Neutrophil (primary cell): Measurements from ENCODE around the gene RAB26.

Source experiments
- H3K27ac ChIP-seq: fragments of 200-600 bp; sonication (generic); 2 replicates; pipeline ENCODE4 v1.5.1; 2016; ENCODE audit warnings: mild to moderate bottlenecking, moderate library complexity
- H3K27me3 ChIP-seq: fragments of 200-600 bp; sonication (generic); 2 replicates; pipeline ENCODE4 v1.6.0; 2016; ENCODE audit warnings: mild to moderate bottlenecking
- H3K36me3 ChIP-seq: fragments of 200-600 bp; sonication (generic); 2 replicates; pipeline ENCODE4 v1.5.1; 2017
- H3K4me1 ChIP-seq, 2 experiments: fragments of 200-600 bp in 1 of 2; sonication (generic) in 1 of 2; 1 replicate in 1 of 2; 2 replicates in 1 of 2; pipeline versions ENCODE4 v1.5.1 to v1.6.1; 2013 to 2016; ENCODE audit warnings: low read depth in 1 of 2, low read length in 1 of 2, mild to moderate bottlenecking in 1 of 2, moderate library complexity in 1 of 2; ENCODE audit not compliant: control insufficient read depth in 1 of 2, insufficient read depth in 1 of 2
- H3K4me3 ChIP-seq, 2 experiments: fragments of 200-600 bp in 1 of 2; sonication (generic) in 1 of 2; 1 replicate in 1 of 2; 2 replicates in 1 of 2; pipeline ENCODE4 v1.5.1; 2013 to 2016; ENCODE audit warnings: low read depth in 1 of 2, low read length in 1 of 2, mild to moderate bottlenecking in 1 of 2, moderate library complexity in 1 of 2
- H3K9me3 ChIP-seq: fragments of 200-600 bp; sonication (generic); 2 replicates; pipeline ENCODE4 v1.5.1; 2016
- CTCF ChIP-seq: fragments of 200-600 bp; sonication (generic); IDR thresholded peaks from 2 replicates; pipeline ENCODE4 v1.5.1; 2016; ENCODE audit warnings: antibody characterized with exemption

RAB26 gene

GRCh38 chr16:2175454-2175853 is 27.0 kb downstream of the RAB26 start:
- peaks cover 14% of the 10 kb centered on the region for H3K27me3 ChIP-seq
- H3K36me3 ChIP-seq: peaks cover 79% of the 10 kb centered on the region
- H3K27ac ChIP-seq: no peak overlapping the region
- TF ChIP-seq CTCF: no peak
- no peak overlapping the region for H3K4me3 ChIP-seq
- no peaks in the 10 kb centered on the region for H3K9me3 ChIP-seq
- H3K4me1 ChIP-seq: no peaks in the 10 kb centered on the region

DNA sequence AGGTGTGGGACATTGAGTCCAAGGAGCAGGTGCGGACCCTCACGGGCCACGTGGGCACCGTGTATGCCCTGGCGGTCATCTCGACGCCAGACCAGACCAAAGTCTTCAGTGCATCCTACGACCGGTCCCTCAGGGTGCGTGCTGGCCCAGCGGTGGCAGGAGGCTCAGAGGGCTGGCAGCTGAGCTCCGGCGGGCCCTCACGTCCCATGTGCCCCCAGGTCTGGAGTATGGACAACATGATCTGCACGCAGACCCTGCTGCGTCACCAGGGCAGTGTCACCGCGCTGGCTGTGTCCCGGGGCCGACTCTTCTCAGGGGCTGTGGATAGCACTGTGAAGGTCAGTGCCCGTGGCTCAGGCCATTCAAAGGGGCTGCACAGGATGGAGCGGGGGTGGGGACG is 27.6 kb downstream of the RAB26 start:
- Histone ChIP-seq H3K36me3 (peaks cover 73% of the 10 kb centered on the region), H3K9me3 (no peaks in the 10 kb centered on the region), H3K4me3 (no peak overlapping the region), H3K27me3 (peaks cover 14% of the 10 kb centered on the region), H3K4me1 (no peaks in the 10 kb centered on the region), H3K27ac (no peak overlapping the region)
- no peak for TF ChIP-seq CTCF

DNA sequence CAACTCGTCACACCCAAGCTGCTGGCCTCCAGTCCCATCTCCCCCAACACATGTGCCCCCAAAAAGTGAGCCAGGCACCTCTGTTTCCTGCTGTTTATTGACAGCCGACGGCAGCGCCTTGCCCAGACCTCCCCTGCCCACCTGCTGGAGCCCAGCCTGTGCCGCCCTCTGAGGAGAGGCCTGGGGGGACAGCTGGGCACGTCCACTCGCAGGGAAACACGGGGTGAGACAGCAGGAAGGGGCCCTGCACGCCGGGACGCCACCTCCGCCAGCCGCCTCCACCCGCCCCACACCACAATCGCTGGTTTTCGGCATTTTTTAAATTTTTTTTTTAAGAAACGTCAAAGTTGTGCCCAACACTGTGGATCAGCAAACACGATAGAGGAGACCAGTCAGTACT is 28.7 kb downstream of the RAB26 start:
- peaks cover 62% of the 10 kb centered on the region for H3K36me3 ChIP-seq

DNA sequence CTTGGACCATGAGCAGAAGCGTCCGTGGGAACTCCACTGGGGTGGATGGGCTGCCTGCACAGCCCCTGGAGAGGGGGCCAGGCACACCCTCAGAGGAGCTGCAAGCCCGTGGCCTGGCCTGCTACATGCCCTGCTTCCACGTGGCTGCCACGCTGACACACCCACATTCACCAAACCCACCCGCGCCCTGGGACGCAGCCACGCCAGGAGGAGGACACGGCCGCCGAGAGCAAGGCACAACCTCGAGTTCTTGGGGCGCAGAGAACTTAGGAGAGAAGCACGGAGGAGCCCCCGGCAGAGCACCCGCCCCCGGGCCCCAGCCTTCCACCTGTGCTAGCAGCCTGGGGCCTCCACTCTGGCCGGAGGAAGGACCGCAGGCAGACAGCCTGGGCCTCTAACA is 29.1 kb downstream of the RAB26 start:
- H3K9me3 ChIP-seq: no peaks in the 10 kb centered on the region
- H3K4me1 ChIP-seq: no peaks in the 10 kb centered on the region
- H3K36me3 ChIP-seq: peaks cover 58% of the 10 kb centered on the region
- H3K4me3 ChIP-seq: no peak overlapping the region
- no peak overlapping the region for H3K27ac ChIP-seq
- H3K27me3 ChIP-seq: peaks cover 14% of the 10 kb centered on the region
- no peak for TF ChIP-seq CTCF

More for the DNA sequence above, 28.7 kb downstream of the RAB26 start:
- Histone ChIP-seq H3K9me3 (no peaks in the 10 kb centered on the region), H3K4me3 (no peak overlapping the region), H3K27me3 (peaks cover 14% of the 10 kb centered on the region), H3K4me1 (no peaks in the 10 kb centered on the region), H3K27ac (no peak overlapping the region)
- TF ChIP-seq CTCF: no peak

GRCh38 chr16:2178321-2179106 is 30.1 kb downstream of the RAB26 start:
- peaks cover 14% of the 10 kb centered on the region for H3K27me3 ChIP-seq

More at GRCh38 chr16:2178321-2179106, 30.1 kb downstream of the RAB26 start:
- H3K27ac ChIP-seq: no peak overlapping the region
- H3K9me3 ChIP-seq: no peaks in the 10 kb centered on the region
- TF ChIP-seq CTCF: no peak
- no peaks in the 10 kb centered on the region for H3K4me1 ChIP-seq
- H3K36me3 ChIP-seq: peaks cover 48% of the 10 kb centered on the region
- H3K4me3 ChIP-seq: no peak overlapping the region
